Astrocyte (in vitro differentiated cells and primary cell): ENCODE results near the gene ETFA.

Experiments used
- CTCF ChIP-seq: IDR thresholded peaks from 2 replicates; pipeline ENCODE4 v1.5.1; 2011; ENCODE audit warnings: low read depth, mild to moderate bottlenecking, inconsistent platforms, low read length, moderate library complexity; ENCODE audit not compliant: insufficient read depth
- EZH2 ChIP-seq: IDR thresholded peaks from 2 replicates; pipeline ENCODE4 v1.6.1; 2012; ENCODE audit warnings: mild to moderate bottlenecking, low read length, inconsistent platforms; ENCODE audit not compliant: insufficient read depth

- TF ChIP-seq EZH2 (no peak), CTCF (no peak)
Measured at GRCh38 chr15:76222159-76222558, 89.1 kb downstream of the ETFA start.
